Duodenal mucosa (tissue), 2 donors: Measurements from ENCODE around the gene PTPRM.

Source experiments
- H3K27ac ChIP-seq: one replicate; pipeline ENCODE4 v1.7.0; 2013; ENCODE audit warnings: low read depth, low read length
- H3K27me3 ChIP-seq, 2 donors: one replicate each; pipeline ENCODE4 v1.7.0; 2013; ENCODE audit warnings: low read length in 2 of 2, control low read depth in 1 of 2; ENCODE audit not compliant: insufficient read depth in 2 of 2, control insufficient read depth in 1 of 2
- H3K36me3 ChIP-seq, 2 donors: one replicate each; pipeline ENCODE4 v1.7.0; 2013; ENCODE audit warnings: low read length in 2 of 2, control low read depth in 1 of 2; ENCODE audit not compliant: insufficient read depth in 2 of 2, control insufficient read depth in 1 of 2
- H3K4me1 ChIP-seq, 2 donors: one replicate each; pipeline ENCODE4 v1.7.0; 2013; ENCODE audit warnings: low read length in 2 of 2, control low read depth in 1 of 2; ENCODE audit not compliant: insufficient read depth in 2 of 2, control insufficient read depth in 1 of 2
- H3K4me3 ChIP-seq, 2 donors: one replicate each; pipeline ENCODE4 v1.7.0; 2013; ENCODE audit warnings: low read length in 2 of 2, low read depth in 1 of 2
- H3K9ac ChIP-seq, 2 donors: one replicate each; pipeline ENCODE4 v1.7.0; 2013; ENCODE audit warnings: low read length in 2 of 2, low read depth in 1 of 2
- H3K9me3 ChIP-seq, 2 donors: one replicate each; pipeline ENCODE4 v1.7.0; 2013; ENCODE audit warnings: low read length in 2 of 2, control low read depth in 1 of 2; ENCODE audit not compliant: control insufficient read depth in 1 of 2

Gene PTPRM

DNA sequence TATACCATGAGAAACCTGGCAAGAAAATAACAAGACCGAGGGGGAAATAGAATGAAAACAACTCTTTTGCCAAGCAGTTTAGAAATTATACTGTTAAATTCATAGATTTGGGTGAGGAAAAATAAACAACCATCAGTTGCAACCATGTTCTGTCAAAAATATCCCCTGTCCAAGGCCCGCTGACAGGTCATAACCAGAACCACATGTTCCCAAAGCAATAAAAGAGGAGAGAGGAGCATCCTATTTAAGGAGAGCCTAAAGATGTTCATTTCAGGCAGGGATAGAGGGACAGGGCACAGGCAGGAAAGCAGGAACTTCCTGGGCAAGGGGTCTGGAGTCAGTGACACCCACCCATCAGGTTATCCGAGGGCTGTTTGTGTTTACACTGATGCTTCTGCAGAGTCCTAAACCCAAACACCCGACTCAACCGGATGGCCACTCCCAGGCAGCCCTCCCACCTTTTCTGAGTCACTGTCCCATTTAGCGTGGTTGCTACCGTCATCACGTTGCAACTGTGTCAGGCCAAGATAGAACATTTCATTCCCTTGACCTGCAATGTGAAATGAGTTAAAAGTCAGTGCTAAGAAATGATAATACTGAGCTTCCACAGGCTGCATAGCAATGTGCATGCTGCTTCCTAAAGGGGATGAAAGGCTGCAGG is 573.9 kb downstream of the PTPRM start:
- H3K9me3 ChIP-seq, result no peaks in the 10 kb centered on the region
- no peak overlapping the region for H3K4me3 ChIP-seq
- no peak overlapping the region for H3K9ac ChIP-seq
- H3K27ac ChIP-seq, result no peak overlapping the region
- no peaks in the 10 kb centered on the region for H3K27me3 ChIP-seq
- no peaks in the 10 kb centered on the region for H3K36me3 ChIP-seq
- H3K4me1 ChIP-seq, result no peaks in the 10 kb centered on the region

DNA sequence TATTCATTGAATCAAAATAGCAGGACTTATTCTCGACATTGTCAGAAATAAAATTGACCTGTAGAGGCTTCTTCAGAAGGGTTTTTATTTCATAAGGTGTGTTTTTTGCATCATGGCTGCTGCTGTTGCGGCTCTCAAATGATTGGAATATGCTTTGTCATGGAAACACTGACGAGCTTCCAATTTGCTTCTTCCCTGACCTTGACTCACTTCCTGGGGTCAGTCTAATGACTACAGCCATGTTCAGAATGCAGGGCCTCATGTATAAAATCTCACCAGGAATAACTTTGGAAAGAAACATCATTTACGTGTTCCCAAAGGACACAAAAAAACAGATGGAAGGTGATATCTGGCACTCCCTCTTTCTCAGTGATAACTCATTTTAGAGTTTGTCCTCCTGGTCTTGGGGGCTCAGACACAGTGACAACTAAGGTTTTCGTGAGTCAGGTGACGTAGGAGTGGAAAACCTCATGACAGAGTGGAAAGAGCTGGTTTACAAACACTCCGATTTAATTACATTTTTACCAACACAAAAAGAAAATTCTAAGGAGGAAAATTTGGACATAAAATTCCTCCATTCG is 575.1 kb downstream of the PTPRM start:
- Histone ChIP-seq H3K4me1 (no peaks in the 10 kb centered on the region), H3K27me3 (no peaks in the 10 kb centered on the region), H3K9me3 (no peaks in the 10 kb centered on the region), H3K4me3 (no peak overlapping the region), H3K36me3 (no peaks in the 10 kb centered on the region), H3K27ac (no peak overlapping the region), H3K9ac (no peak overlapping the region)

DNA sequence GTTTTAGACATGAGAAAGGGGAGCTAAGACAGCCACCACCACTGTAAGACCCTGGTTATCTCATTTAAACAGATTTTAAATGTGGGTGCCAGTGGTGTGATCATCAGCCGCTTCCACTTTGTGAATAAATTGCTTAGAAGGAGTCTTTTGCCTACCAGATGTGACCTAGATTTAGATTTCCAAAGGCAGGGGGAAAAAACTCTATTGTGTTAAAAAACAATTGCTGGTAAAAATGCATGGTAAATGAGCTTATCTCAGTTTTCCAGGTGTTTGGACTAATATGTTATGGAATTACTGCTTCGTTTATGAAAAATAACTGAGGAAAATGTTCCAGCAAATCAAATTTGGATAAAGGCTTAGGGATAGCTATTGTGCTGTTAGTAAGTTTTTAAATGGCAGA is 575.8 kb downstream of the PTPRM start:
- no peaks in the 10 kb centered on the region for H3K36me3 ChIP-seq
- no peaks in the 10 kb centered on the region for H3K4me1 ChIP-seq
- no peak overlapping the region for H3K4me3 ChIP-seq
- no peak overlapping the region for H3K27ac ChIP-seq
- no peaks in the 10 kb centered on the region for H3K27me3 ChIP-seq
- H3K9me3 ChIP-seq, result no peaks in the 10 kb centered on the region
- H3K9ac ChIP-seq, result no peak overlapping the region

DNA sequence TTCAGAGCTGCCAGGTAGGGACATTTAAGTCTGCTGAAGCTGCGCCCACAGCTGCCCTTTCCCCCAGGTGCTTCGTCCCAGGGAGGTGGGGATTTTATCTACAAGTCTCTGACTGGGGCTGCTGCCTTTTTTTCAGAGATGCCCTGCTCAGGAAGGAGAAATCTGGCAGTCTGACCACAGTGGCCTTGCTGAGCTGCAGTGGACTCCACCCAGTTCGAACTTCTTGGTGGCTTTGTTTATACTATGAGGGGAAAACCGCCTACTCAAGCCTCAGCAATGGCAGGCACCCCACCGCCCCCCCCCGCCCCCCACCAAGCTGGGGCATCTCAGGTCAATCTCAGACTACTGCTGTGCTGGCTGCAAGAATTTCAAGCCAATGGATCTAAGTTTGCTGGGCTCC is 584.1 kb downstream of the PTPRM start:
- Histone ChIP-seq H3K9ac (no peak overlapping the region), H3K27ac (no peak overlapping the region), H3K27me3 (no peaks in the 10 kb centered on the region), H3K9me3 (no peaks in the 10 kb centered on the region), H3K4me3 (no peak overlapping the region), H3K4me1 (no peaks in the 10 kb centered on the region), H3K36me3 (no peaks in the 10 kb centered on the region)

DNA sequence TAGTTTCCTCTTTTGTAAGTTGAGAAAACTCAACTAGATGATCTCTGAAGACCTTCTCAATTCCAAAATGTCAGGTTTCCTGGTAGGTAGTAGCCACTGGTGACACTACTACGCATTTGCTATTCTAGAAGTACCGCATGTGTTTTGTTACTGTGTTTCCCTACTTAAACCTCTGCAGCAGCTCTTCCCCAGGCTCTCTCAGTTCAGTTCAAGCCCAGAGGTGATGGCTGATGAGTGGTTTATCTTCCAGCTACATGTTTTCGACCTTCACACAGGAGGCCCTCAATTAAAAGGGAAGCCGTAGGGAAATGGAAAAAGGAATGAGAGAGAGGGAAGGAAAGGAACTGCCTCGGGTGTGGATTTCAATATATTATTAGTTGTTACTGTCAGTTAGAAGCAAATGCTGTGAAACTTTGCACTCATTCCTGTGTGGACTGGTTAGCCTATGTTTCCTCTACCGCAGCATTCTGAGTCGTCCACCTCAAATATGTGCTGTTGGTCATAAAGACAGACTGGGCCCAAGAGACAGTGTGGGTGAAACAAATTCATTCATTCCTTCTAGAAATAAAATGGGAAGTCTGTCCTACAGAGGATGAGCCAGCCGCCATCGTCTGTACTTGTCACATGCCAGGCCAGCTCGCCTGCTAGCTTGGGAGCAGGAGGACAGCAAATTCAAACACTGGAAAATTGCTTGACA is 586.9 kb downstream of the PTPRM start:
- no peak overlapping the region for H3K27ac ChIP-seq
- H3K27me3 ChIP-seq, result no peaks in the 10 kb centered on the region
- no peak overlapping the region for H3K4me3 ChIP-seq
- no peaks in the 10 kb centered on the region for H3K36me3 ChIP-seq
- H3K4me1 ChIP-seq, result no peaks in the 10 kb centered on the region
- no peak overlapping the region for H3K9ac ChIP-seq
- no peaks in the 10 kb centered on the region for H3K9me3 ChIP-seq

DNA sequence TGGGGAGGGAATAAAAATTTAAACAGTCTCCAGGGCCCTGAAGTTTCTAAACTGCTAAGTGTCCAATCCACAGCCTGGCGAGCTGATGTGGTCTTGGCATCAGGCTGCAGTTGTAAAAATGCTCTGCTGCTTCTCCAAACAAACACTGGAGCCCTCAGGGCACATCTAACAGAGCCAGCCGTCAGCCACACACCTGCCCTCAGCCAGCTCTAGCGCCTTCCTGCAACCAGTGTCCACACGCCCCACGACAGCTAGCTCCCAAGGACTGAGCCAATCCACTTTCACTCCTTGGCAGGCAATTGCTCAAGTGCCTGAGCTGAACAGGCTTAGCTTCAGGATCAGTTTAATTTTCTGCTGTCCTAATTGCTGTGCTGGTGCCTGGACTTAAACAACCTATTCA is 595.7 kb downstream of the PTPRM start:
- no peaks in the 10 kb centered on the region for H3K27me3 ChIP-seq
- no peaks in the 10 kb centered on the region for H3K4me1 ChIP-seq
- H3K9me3 ChIP-seq, result no peaks in the 10 kb centered on the region
- H3K36me3 ChIP-seq, result no peaks in the 10 kb centered on the region
- H3K27ac ChIP-seq, result no peak overlapping the region
- no peak overlapping the region for H3K9ac ChIP-seq
- H3K4me3 ChIP-seq, result no peak overlapping the region

DNA sequence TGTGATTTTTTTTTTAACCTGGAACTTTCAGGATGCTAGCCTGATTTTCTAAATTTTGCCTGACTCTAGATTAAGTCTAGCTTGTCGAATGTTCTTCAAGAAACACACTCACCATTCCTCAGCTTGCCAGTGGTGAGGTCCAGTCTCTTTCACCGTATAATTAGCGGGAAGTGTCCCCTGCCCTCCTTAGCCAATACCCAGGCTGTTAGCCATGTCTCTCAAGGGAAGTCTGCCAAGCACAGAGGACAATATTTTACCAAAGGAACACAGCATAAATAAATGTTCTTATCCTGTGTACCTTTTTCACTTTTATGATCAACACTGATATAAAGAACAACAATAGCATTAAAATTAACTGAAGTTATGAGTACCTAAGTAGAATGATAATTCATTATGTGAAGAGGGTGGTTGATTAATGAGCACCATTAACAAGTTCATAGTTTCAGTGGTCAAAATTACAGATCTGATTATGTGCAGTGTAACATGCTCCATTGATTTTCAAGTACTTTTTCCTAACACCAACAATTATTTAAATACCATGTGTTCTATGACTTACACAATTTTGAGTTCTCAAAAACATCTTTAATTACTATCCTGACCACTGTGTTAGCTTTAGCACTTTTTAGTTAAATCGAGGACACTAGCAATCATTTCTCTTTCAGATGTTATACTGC is 596.3 kb downstream of the PTPRM start:
- H3K27me3 ChIP-seq, result no peaks in the 10 kb centered on the region
- H3K36me3 ChIP-seq, result no peaks in the 10 kb centered on the region
- H3K9me3 ChIP-seq, result no peaks in the 10 kb centered on the region
- no peak overlapping the region for H3K4me3 ChIP-seq
- no peaks in the 10 kb centered on the region for H3K4me1 ChIP-seq
- H3K27ac ChIP-seq, result no peak overlapping the region
- no peak overlapping the region for H3K9ac ChIP-seq

DNA sequence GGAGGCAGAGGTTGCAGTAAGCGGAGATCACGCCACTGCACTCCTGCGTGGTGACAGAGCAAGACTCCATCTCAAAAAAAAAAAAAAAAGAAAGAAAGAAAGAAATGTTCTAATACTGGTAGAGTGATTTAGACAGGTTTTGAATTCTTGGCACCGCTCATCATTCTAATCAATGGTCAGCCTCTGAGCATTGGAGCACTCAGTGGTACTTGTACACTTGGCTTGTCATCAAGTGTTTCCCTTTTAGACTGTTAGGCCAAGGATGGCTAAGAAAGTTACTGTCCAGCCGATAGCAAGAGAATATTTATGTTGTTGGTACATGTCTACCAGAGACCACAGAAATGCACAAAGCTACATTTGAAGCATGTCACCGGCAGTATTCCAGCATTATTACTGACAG is 598.0 kb downstream of the PTPRM start:
- no peak overlapping the region for H3K4me3 ChIP-seq
- no peak overlapping the region for H3K27ac ChIP-seq
- H3K36me3 ChIP-seq, result no peaks in the 10 kb centered on the region
- H3K9ac ChIP-seq, result no peak overlapping the region
- H3K27me3 ChIP-seq, result no peaks in the 10 kb centered on the region
- no peaks in the 10 kb centered on the region for H3K9me3 ChIP-seq
- H3K4me1 ChIP-seq, result no peaks in the 10 kb centered on the region

DNA sequence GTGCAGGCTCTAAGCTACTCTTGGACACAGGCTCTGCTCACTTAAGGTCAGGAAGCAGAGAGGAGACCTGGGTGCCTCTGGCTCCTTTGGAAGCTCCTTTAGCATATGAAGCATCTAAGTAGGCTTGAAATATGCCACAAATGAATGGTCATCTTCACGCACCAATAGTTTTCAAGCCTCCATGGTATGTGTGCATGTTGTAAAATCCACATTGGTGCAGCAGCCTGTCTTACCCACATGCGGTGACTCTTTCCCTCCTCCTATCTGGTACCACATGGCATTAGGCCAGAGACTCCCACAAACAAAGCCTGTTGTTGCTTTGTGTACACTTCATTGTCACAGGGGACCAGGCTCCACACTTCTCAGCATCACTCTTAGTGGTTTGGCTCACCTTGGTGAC is 599.9 kb downstream of the PTPRM start:
- no peak overlapping the region for H3K9ac ChIP-seq
- H3K4me1 ChIP-seq, result no peaks in the 10 kb centered on the region
- H3K4me3 ChIP-seq, result no peak overlapping the region
- H3K27ac ChIP-seq, result no peak overlapping the region
- H3K9me3 ChIP-seq, result no peaks in the 10 kb centered on the region
- no peaks in the 10 kb centered on the region for H3K36me3 ChIP-seq
- no peaks in the 10 kb centered on the region for H3K27me3 ChIP-seq

DNA sequence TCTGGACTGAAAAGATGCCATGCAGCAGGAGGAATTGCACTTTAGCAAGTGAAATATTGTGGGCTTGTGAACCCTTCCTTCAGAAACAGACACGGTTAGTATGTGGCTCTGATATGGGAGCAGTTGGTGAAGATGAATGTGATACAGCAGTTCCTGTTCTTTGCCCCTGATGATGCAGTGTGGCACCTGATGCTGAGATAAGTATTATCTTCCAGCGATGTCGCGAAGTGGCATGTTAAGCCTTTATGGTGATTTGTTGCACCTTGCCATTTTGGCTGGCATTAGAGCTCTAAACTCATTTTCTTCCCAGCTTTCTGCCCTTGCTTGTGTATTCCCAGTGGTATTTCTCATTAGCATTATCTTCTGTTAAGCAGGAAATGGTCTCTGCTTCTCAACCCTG is 600.6 kb downstream of the PTPRM start:
- Histone ChIP-seq H3K36me3 (no peaks in the 10 kb centered on the region), H3K4me1 (no peaks in the 10 kb centered on the region), H3K27me3 (no peaks in the 10 kb centered on the region), H3K27ac (no peak overlapping the region), H3K9me3 (no peaks in the 10 kb centered on the region), H3K4me3 (no peak overlapping the region), H3K9ac (no peak overlapping the region)
